Stimulated activated CD8-positive, alpha-beta memory T cell treated with anti-CD3 and anti-CD28 coated beads, Interleukin-15, amount 100 ng/mL, for 4 hours (primary cell): ENCODE data around the gene PATJ.
"Not testable (repeated sequence)": the region's sequence is repeated elsewhere in the genome, so short reads cannot be mapped to it uniquely, and the experiment has no call there.

Experiments used
- DNase-seq, 2 donors: peaks; one replicate each; pipeline ENCODE4 v3.0.0-alpha.2; 2020; ENCODE audit warnings: low read depth in 2 of 2

Gene PATJ

GRCh38 chr1:61887076-61887867 is 145.0 kb downstream of the PATJ start:
- DNase-seq, result no peak

- DNase-seq, result no peak
These were observed 145.8 kb downstream of the PATJ start for GRCh38 chr1:61887931-61888564.

- DNase-seq, result no peak
These were observed 146.5 kb downstream of the PATJ start for GRCh38 chr1:61888808-61889207.

- not testable (repeated sequence) for DNase-seq
These were observed 148.2 kb downstream of the PATJ start for GRCh38 chr1:61890435-61890834.

GRCh38 chr1:61892977-61893376 is 150.7 kb downstream of the PATJ start:
- DNase-seq, result no peak

- DNase-seq, result not testable (repeated sequence)
These were observed 152.0 kb downstream of the PATJ start for GRCh38 chr1:61894296-61894695.

GRCh38 chr1:61895175-61895574 is 152.9 kb downstream of the PATJ start:
- no peak for DNase-seq

GRCh38 chr1:61898658-61899057 is 156.4 kb downstream of the PATJ start:
- DNase-seq, result no peak

GRCh38 chr1:61904354-61904753 is 162.1 kb downstream of the PATJ start:
- DNase-seq, result no peak

- DNase-seq, result no peak
These were observed 164.8 kb downstream of the PATJ start for GRCh38 chr1:61907102-61907501.

GRCh38 chr1:61910035-61910434 is 167.8 kb downstream of the PATJ start:
- DNase-seq, result no peak

GRCh38 chr1:61914823-61915482 is 172.7 kb downstream of the PATJ start:
- DNase-seq, result no peak

GRCh38 chr1:61921435-61921834 is 179.2 kb downstream of the PATJ start:
- DNase-seq, result no peak

GRCh38 chr1:61922950-61923480 is 180.7 kb downstream of the PATJ start:
- no peak for DNase-seq

- no peak for DNase-seq
These were observed 183.5 kb downstream of the PATJ start for GRCh38 chr1:61925591-61926298.

GRCh38 chr1:61926597-61926996 is 184.3 kb downstream of the PATJ start:
- DNase-seq, result no peak

GRCh38 chr1:61930116-61930645 is 187.9 kb downstream of the PATJ start:
- DNase-seq, result no peak

- DNase-seq, result no peak
These were observed 189.5 kb downstream of the PATJ start for GRCh38 chr1:61931587-61932279.

GRCh38 chr1:61935516-61935915 is 193.2 kb downstream of the PATJ start:
- DNase-seq, result no peak

- no peak for DNase-seq
These were observed 194.6 kb downstream of the PATJ start for GRCh38 chr1:61936839-61937238.

- no peak for DNase-seq
These were observed 199.5 kb downstream of the PATJ start for GRCh38 chr1:61941794-61942193.
